H1 (cell line): ENCODE results near the gene SCRN1. TPM values are rescaled to one million over a fixed set of nuclear protein-coding genes. Genes with fewer than 3 reads are reported as not detected.

ENCODE experiments used
- CTBP2 ChIP-seq: IDR thresholded peaks from 2 replicates; pipeline ENCODE4 v1.7.0; 2011; ENCODE audit warnings: borderline replicate concordance, mild to moderate bottlenecking, moderate library complexity, mixed read lengths, low read length; ENCODE audit not compliant: insufficient read depth, insufficient read length
- JUND ChIP-seq: IDR thresholded peaks from 2 replicates; pipeline ENCODE4 v1.6.1; 2011; ENCODE audit warnings: mild to moderate bottlenecking, improper control_type of control experiment, low read length
- KDM1A ChIP-seq: fragments of 200-600, 300-600 bp; sonication (generic); IDR thresholded peaks from 2 replicates; pipeline ENCODE4 v1.7.1; 2016; ENCODE audit warnings: mild to moderate bottlenecking, low read length, borderline replicate concordance
- TEAD4 ChIP-seq: IDR thresholded peaks from 2 replicates; pipeline ENCODE4 v1.6.1; 2012; ENCODE audit warnings: low read depth, low read length, inconsistent platforms, mixed read lengths
- YY1 ChIP-seq: IDR thresholded peaks from 2 replicates; pipeline ENCODE4 v1.6.1; 2011; ENCODE audit warnings: low read depth, mild to moderate bottlenecking, low read length
- polyA plus RNA-seq, 7 experiments: library from polyadenylated mRNA; depleted of rRNA in 3 of 7; stranded (reverse) in 5 of 7; unstranded in 2 of 7; fragments of >200 nt in 5 of 7; fragments of 200-250 nt in 2 of 7; gene quantifications; 1 replicate in 5 of 7; 2 replicates in 1 of 7; 4 replicates in 1 of 7; pipeline versions ENCODE4 v1.2.1 to v1.2.3, GENCODE V29; 2011 to 2013; ENCODE audit warnings: missing spikeins in 2 of 7, mixed read lengths in 2 of 7
- total RNA-seq: library from RNA; stranded (reverse); fragmentation: NEBNext Ultra II Directional; extraction: Animal tissue kit (Norgen Biotek cat#: 25700); gene quantifications from 2 replicates; pipeline ENCODE4 v1.2.1, GENCODE V29; 2021

Gene SCRN1
- total and polyA plus RNA-seq, 2 of the 8 experiments (the other 6 are each of a cell fraction or from before 2014, with no cell fraction given) = 36.0 to 75.8 TPM

- no peak for TF ChIP-seq CTBP2
- no peak for TF ChIP-seq KDM1A
- no peak for TF ChIP-seq YY1
- no peak for TF ChIP-seq JUND
- no peak for TF ChIP-seq TEAD4
Measured at GRCh38 chr7:30038196-30038980, 48.8 kb upstream of the SCRN1 start (continued).
